Left ventricle myocardium superior (tissue), 1 donor: Measurements from ENCODE around the gene AUNIP. TPM values are rescaled to one million over a fixed set of nuclear protein-coding genes. Genes with fewer than 3 reads are reported as not detected.

Source experiments
- ATAC-seq: fragments of 200-7000 bp; cut with Tn5 transposase; one replicate; pipeline ENCODE4 v1.9.1; 2020; ENCODE audit warnings: mild to moderate bottlenecking, moderate library complexity
- DNase-seq: peaks from one replicate; pipeline ENCODE4 v3.0.0-alpha.2; 2020
- intact Hi-C: fragments of 100-400 bp; cut with micrococcal nuclease; formaldehyde crosslinking; loops from one replicate; pipeline ENCODE4 v1.11.0; 2022
- total RNA-seq: library from RNA; stranded (reverse); fragmentation: NEBNext Ultra II Directional; extraction: Animal tissue kit (Norgen Biotek cat#: 25700); gene quantifications from one replicate; pipeline ENCODE4 v1.2.1, GENCODE V29; 2021
- donor health status: DM: no; HTN: yes; CAD: no; lungs with severe emphysema.

Gene AUNIP
- total RNA-seq, 1 donor from 2014 or later = not detected

DNA sequence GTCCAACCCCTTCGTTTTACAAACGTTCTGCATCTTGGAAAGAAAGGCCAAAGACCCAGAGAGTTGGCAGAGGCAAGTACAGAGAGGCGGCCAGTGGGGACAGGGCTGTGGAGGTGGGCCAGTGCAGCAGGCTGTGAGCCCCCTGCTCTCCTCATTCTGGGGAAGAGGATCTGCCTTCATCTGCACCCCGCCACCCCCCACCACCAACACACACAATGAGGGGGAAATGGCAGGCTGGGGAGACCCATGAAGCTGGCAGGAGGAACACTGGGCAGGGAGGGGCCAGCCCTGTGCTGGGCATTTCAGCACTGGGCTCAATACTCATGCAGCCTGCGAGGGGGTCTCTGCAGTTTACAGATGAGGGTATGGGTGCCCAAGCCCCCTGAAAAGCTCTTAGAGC is 32.3 kb upstream of the AUNIP start:
- intact Hi-C loops = no loop called here
- no peak for DNase-seq
- no peak for ATAC-seq

DNA sequence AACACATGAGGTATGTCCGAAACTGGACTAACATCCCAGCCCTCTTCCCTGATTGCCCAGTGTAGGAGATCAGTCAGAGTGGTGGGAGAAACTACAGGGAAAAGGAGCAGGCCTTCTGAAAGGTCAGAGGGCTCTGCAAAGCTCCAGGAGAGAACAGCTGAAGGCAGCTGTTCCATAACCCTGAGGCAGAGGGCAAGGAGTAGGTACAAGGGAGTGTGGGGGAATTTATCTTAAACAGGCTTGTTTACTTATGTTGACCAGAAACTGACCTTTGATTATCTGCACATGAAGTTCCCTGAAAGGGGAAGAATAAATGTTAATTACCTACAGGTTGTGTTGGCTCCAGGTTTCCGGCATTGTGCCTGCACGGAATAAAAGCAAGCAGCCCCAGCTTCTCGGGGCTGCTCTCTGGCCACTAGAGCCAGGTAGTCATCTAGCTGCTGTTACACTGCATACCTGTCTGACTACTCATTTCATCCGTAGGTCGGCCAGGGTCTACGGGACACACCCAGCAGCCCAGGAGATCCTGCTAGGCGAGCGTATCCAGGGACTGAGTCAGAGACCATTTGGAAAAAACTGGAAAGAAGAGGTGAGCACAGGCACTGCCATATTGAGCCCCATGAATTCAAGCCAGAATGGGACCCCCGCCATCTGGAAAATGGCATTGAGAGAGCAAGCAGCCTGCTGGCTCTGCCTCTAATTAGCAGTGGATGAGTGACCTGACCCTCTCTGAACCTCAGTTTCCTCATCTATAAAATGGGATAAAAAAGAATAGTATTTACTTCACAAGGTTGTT is 31.2 kb upstream of the AUNIP start:
- no peak for DNase-seq
- intact Hi-C loops = no loop called here
- ATAC-seq = no peak

DNA sequence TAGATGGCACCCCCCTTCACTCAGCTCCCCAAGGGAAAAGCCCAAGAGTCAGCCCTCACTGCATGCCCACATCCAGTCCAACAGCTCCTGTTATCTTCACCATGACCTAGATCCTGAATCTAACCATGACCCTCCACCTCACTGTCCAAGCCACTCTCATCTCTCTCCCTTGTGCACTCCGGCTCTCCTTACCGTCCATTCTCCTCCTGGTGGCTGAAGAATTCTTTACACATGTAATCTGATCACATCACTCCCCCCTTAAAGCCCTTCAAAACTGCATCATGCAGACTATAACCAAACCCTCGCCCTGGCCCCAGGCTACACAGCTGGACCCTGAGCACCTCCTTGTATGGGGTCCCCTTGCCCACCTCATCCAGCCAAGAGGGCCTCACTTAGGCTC is 30.2 kb upstream of the AUNIP start:
- no peak for ATAC-seq
- intact Hi-C loops = no loop called here
- DNase-seq = no peak

- DNase-seq (no peak), ATAC-seq (no peak)
- intact Hi-C loops = no loop called here
These were observed 29.2 kb upstream of the AUNIP start for GRCh38 chr1:25888426-25888987.

DNA sequence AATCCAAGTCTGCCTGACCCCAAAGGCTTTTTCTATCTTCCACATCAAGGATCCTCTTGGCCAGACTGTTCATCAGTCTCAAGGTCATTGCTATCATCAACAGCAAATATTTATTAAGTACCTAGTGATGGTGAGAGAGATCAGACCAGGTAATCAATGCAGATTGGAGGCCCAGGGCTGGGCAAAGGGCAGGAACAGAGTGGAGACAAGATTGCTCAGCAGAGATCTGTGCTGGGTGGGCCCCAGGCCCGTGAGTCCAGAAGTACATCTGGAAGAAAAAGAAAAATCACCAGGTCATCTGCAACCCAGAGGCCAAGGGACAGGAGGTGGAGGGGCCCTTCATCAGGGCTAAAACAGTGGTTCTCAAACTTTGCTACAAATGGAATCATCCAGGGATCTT is 26.3 kb upstream of the AUNIP start:
- DNase-seq = no peak
- intact Hi-C loops = no loop called here
- ATAC-seq = no peak

DNA sequence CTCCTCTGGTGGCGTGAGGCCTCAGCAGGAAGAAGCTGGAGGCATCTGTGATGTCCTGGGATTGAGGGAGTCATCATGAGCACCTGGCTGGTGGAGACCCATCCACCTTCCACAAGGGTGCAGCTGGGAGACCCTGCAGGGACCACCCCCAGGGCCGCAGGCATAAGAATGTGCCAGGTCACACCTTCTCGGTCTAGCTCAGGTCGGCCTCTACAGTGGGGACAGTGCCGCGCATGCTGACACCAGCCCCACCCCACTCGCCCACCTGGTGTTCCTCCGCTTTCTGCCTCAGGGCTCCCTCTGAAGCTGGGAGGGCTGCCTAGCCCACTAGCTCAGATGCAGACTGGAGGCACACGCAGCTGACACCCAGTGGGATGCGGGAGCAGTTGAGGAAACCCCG is 22.0 kb upstream of the AUNIP start:
- ATAC-seq = no peak
- DNase-seq = no peak
- intact Hi-C loops = no loop called here

DNA sequence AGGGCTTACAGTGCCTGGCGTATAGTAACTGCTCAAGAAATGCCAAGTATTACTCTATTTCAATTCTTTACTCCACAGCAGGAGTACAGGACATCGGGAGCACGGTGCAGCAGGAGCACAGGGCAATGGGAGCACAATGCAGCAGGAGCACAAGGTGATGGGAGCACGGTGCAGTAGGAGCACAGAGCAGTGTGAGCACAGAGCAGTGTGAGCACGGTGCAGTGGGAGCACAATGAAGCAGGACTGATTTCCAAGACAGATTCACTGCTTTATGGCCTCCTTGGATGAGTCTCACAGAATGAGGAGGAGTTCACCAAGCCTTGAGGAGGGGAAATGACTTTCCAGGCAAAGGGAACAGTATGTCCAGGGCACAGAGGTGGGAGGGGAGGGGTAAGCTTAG is 21.3 kb upstream of the AUNIP start:
- ATAC-seq (no peak), DNase-seq (no peak)
- intact Hi-C loops = no loop called here

- intact Hi-C loops = no loop called here
- ATAC-seq = no peak
- DNase-seq = no peak
These were observed 20.4 kb upstream of the AUNIP start for GRCh38 chr1:25879675-25880074.

DNA sequence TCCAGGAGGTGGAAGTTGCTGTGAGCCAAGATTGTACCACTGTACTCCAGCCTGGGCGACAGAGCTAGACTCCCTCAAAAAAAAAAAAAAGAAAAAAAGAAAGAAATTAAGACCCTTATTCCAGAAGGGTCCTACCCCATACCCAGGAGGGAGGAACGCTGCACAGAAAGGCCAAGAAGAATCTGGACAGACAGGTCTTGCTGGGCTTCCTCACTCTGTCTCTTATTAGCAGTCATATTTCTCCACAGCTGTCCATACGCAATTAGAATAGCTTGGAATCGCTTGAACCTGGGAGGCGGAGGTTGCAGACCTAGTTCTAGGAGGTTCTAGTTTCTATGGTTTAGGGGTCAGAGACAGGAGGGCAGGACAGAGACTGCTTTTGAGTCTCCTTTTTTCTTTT is 19.4 kb upstream of the AUNIP start:
- DNase-seq (no peak), ATAC-seq (no peak)
- intact Hi-C loops = no loop called here

DNA sequence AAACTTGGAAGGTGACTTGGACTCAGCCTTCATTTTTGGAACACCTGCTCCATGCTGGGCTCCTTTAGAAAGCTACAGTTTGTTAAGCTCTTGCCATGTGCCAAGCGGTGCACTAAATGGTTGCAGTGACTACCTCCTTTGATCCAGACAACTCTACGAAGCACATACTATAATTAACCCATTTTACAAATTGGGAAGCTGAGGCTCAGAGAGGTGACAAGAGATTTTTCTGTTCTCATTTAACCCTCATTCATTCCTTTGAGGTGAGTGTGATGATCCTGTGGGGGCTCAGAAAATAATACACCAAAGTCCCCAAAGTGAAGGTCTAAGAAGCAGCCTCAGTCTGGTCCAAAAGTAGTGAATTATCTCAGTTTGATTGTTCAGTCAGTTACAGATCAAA is 17.9 kb upstream of the AUNIP start:
- DNase-seq = no peak
- ATAC-seq = no peak
- intact Hi-C loops = no loop called here

DNA sequence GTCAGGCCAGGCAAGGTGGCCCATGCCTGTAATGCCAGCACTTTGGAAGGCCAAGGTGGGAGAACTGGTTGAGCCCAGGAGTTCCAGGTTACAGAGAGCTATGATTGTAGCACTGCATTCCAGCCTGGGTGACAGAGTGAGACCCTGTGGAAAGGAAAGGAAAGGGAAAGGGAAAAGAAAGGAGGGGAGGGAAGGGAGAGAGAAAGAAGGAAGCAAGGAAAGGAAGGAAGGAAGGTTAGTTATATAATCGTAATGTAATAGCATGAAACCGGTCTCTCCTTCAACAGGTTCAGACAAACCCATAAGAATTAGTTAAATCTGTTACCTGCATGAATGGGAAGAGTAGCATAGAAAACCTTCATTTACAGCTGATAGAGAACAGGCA is 17.4 kb upstream of the AUNIP start:
- intact Hi-C loops = no loop called here
- ATAC-seq = no peak
- DNase-seq = no peak

GRCh38 chr1:25875856-25876692 is 16.8 kb upstream of the AUNIP start:
- intact Hi-C loops = no loop called here
- DNase-seq = no peak
- peak; percentile 64 for ATAC-seq

GRCh38 chr1:25875154-25875855 is 16.0 kb upstream of the AUNIP start, which contains the start of gene PAQR7:
Gene PAQR7, minus strand, starts transcription at chr1:25875708. Its CDS starts 11,869 bp downstream, at chr1:25863839.
- DNase-seq = peak; percentile 87
- peak; percentile 92 for ATAC-seq
- intact Hi-C loops = no loop called here

GRCh38 chr1:25874635-25875153 is 15.4 kb upstream of the AUNIP start:
- DNase-seq (no peak), ATAC-seq (no peak)
- intact Hi-C loops = no loop called here

- no peak for DNase-seq
- no peak for ATAC-seq
- intact Hi-C loops = no loop called here
These were observed 15.0 kb upstream of the AUNIP start for GRCh38 chr1:25874209-25874608.

DNA sequence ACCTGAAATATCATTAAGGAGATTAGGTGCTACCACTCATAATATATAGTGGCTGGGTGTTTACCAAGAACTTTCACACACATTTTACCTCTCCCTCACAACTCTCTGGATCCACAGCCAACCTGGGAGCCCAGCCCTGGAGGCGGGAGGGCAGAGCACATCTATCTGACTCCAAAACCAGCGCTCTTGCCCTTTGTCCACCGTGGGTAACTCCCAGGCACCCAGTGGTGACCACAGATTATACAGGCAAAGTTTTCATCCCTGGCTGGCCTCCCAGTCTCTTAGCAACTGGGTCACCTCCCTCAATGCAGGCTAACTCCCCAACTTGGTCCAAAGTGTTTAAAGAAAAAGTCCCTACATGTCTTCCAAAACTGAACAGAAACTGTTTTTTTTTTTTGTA is 13.9 kb upstream of the AUNIP start:
- intact Hi-C loops = no loop called here
- ATAC-seq (no peak), DNase-seq (no peak)

DNA sequence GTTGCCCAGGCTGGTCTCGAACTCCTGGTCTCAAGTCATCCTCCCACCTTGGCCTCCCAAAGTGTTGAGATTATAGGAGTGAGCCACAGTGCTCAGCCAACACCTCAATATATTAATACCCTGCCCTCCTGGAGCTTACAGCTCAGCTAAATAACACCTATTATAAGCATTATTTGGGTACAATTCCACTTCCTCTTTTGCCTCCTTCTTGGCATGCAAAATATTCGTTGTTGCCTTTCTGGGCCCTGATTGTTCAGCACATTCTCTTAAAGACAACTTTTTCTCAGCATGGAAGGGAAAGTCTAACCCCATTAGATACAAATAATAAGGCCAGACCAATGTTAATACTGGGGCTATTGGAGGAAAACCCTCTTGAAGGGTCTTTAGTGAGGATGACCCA is 13.5 kb upstream of the AUNIP start:
- DNase-seq (no peak), ATAC-seq (no peak)
- intact Hi-C loops = no loop called here

DNA sequence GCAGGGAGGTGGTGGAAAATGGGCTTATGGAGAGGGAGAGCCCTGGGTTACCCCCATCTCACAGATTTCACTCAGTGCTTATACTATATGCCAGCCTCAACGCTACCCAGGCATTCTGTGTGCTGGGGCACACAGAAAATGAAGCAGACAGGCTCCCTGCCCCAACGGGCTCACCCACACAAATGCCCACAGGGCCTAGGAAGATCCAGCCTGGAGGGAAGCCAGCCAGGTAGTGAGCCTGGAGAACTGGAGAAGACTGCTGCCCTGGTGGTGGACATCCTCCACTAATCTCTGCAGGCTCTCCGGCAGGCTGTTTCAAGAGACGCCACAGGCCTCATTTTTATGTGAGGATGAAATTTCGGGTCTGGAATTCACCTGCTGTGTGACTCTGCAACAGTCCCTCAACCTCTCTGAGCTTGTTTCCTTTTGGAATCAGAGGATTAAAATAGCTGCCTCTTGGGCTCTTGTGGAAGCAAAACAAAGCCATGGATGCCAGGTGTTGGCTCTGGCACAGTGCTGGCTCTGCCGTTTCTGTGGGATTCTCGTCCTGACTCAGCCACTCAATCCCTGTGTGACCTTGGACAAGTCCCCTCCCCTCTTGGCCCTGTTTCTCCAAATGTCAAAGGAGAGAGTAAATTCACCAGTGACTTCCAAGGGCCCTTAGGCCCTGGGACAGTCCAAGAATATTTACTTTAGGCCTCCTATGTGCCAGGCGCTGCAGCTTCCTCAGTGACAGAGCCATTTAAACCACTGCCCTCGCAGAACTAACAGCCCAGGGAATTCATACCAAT is 12.6 kb upstream of the AUNIP start:
- ATAC-seq (no peak), DNase-seq (no peak)
- intact Hi-C loops = no loop called here
